Kidney epithelial cell (primary cell): ENCODE measurements around the gene LYPD6B. TPM values are rescaled to one million over a fixed set of nuclear protein-coding genes. Genes with fewer than 3 reads are reported as not detected.

Source experiments
- DNase-seq: peaks from one replicate; pipeline ENCODE4 v3.0.0-alpha.2; 2010; ENCODE audit warnings: low read depth
- H3K27me3 ChIP-seq: 2 replicates; pipeline ENCODE4 v1.6.0; 2011; ENCODE audit warnings: low read length; ENCODE audit not compliant: control insufficient read depth, insufficient read depth
- H3K36me3 ChIP-seq: 2 replicates; pipeline ENCODE4 v1.5.1; 2011; ENCODE audit warnings: low read length; ENCODE audit not compliant: control insufficient read depth, insufficient read depth
- H3K4me3 ChIP-seq: 2 replicates; pipeline ENCODE4 v1.5.1; 2011; ENCODE audit warnings: low read depth, mild to moderate bottlenecking, control low read depth, low read length
- total RNA-seq: library from RNA; depleted of rRNA; stranded (reverse); fragments of >200 nt; gene quantifications from 2 replicates; pipeline ENCODE4 v1.2.3, GENCODE V29; 2015
- TF ChIP-seq, protein P1 (sequence below): IDR thresholded peaks from 2 replicates; pipeline ENCODE4 v1.5.1; 2011; ENCODE audit warnings: mild to moderate bottlenecking, moderate library complexity, low read length, control low read depth, inconsistent platforms; ENCODE audit not compliant: insufficient read depth, poor library complexity, severe bottlenecking

Gene LYPD6B
- total RNA-seq, 1 donor from 2014 or later = 5.3 TPM

DNA sequence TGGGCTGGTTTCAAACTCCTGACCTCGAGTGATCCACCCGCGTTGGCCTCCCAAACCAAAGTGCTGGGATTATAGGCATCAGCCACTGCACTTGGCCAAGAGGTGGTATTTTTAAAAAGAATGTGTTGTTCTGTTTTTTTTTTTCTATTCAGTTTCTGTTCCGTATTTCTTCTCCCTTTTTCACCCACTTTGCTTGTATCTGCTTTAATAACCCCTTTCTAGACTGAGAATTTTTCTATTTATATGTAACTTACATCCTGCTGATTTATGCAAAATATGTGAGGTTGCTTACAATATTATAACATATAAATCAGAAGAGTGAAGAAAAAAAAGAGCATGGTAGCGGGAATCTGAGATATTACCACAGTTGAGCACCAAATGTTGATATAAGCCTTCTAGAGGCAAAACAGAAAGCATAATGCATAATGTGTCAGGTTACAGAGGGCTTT lies 17.2 kb upstream of the LYPD6B start:
- Histone ChIP-seq H3K4me3 (no peak overlapping the region), H3K36me3 (no peaks in the 10 kb centered on the region), H3K27me3 (no peaks in the 10 kb centered on the region)
- TF ChIP-seq, protein P1, sequence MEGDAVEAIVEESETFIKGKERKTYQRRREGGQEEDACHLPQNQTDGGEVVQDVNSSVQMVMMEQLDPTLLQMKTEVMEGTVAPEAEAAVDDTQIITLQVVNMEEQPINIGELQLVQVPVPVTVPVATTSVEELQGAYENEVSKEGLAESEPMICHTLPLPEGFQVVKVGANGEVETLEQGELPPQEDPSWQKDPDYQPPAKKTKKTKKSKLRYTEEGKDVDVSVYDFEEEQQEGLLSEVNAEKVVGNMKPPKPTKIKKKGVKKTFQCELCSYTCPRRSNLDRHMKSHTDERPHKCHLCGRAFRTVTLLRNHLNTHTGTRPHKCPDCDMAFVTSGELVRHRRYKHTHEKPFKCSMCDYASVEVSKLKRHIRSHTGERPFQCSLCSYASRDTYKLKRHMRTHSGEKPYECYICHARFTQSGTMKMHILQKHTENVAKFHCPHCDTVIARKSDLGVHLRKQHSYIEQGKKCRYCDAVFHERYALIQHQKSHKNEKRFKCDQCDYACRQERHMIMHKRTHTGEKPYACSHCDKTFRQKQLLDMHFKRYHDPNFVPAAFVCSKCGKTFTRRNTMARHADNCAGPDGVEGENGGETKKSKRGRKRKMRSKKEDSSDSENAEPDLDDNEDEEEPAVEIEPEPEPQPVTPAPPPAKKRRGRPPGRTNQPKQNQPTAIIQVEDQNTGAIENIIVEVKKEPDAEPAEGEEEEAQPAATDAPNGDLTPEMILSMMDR = no peak
- no peak for DNase-seq

DNA sequence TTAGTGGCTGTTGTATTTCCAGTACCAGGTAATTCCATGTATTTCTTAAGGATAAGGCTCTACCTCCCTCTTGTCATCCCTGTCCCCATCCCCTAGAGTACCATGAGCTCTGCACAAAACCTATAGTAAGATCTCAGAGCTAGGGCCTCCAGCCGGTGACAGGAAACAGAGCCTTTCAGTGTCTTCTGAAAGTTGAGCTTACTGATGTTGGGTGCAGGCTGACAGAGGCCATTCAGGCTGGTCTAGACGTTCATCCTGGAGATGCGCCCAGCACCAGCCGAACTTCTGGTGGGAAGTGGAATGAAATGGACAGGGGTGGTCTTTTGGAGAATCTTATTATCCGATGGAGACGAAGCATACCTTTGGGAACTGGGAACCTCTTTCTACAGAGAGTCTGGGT lies 16.7 kb upstream of the LYPD6B start:
- Histone ChIP-seq H3K27me3 (no peaks in the 10 kb centered on the region), H3K36me3 (no peaks in the 10 kb centered on the region), H3K4me3 (no peak overlapping the region)
- TF ChIP-seq, protein P1 = no peak
- no peak for DNase-seq

- no peak overlapping the region for H3K4me3 ChIP-seq
- H3K36me3 ChIP-seq = no peaks in the 10 kb centered on the region
- no peaks in the 10 kb centered on the region for H3K27me3 ChIP-seq
- TF ChIP-seq, protein P1 = no peak
- DNase-seq = no peak
Measured at GRCh38 chr2:149023091-149023490, 15.4 kb upstream of the LYPD6B start.

GRCh38 chr2:149027590-149028250 lies 10.8 kb upstream of the LYPD6B start:
- Histone ChIP-seq H3K36me3 (no peaks in the 10 kb centered on the region), H3K27me3 (no peaks in the 10 kb centered on the region), H3K4me3 (no peak overlapping the region)
- no peak for DNase-seq
- TF ChIP-seq, protein P1 = no peak

DNA sequence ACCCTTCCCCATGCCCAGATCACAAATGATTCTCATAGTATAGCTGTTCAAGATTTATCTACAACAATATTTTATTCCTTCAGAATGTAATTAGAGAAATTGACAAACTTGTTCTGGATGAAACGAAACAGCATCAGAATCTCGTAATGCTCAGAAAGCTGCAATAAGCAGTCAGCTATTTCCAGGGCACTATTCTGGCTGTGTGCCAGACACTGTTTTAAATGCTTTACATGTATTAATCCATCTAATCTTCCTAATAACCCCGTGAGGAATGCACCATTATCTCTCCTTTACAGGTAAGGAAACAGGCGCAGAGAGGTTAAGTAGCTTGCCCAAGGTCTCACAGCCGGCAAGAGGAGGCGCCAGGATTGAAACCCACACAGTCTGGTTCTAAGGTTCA lies 10.1 kb upstream of the LYPD6B start:
- Histone ChIP-seq H3K4me3 (no peak overlapping the region), H3K27me3 (no peaks in the 10 kb centered on the region), H3K36me3 (no peaks in the 10 kb centered on the region)
- no peak for DNase-seq
- TF ChIP-seq, protein P1 = no peak

DNA sequence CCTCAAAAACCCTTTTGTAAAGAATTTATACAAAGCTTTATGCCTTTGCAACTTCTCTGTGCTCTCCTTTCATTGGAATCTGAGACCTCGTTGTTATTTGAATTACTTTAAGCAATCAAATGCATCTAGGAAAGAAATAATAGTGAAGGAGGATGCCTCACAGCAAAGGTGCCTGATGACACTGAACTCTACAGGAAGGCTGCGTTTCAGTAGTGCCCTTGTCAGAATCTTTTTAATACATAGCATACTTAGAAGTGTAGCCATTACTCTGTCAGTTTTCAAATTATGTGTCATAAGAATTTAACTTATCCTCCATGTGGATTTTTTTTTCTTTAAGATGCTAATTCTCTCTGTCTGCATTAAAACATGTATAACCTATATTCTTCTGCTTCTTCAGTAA lies 9.6 kb upstream of the LYPD6B start:
- Histone ChIP-seq H3K36me3 (no peaks in the 10 kb centered on the region), H3K4me3 (no peak overlapping the region), H3K27me3 (no peaks in the 10 kb centered on the region)
- TF ChIP-seq, protein P1 = no peak
- DNase-seq = no peak
